22Rv1 (cell line): ENCODE measurements around the gene EIF5AL1.

Source experiments
- ZFX ChIP-seq: fragments of 450-650 bp; IDR thresholded peaks from 2 replicates; pipeline ENCODE4 v1.6.1; 2017; ENCODE audit warnings: antibody characterized with exemption, borderline replicate concordance
- TF ChIP-seq, protein P1 (sequence below): fragments of 450-650 bp; IDR thresholded peaks from 2 replicates; pipeline ENCODE4 v1.5.1; 2017; ENCODE audit warnings: mild to moderate bottlenecking

DNA sequence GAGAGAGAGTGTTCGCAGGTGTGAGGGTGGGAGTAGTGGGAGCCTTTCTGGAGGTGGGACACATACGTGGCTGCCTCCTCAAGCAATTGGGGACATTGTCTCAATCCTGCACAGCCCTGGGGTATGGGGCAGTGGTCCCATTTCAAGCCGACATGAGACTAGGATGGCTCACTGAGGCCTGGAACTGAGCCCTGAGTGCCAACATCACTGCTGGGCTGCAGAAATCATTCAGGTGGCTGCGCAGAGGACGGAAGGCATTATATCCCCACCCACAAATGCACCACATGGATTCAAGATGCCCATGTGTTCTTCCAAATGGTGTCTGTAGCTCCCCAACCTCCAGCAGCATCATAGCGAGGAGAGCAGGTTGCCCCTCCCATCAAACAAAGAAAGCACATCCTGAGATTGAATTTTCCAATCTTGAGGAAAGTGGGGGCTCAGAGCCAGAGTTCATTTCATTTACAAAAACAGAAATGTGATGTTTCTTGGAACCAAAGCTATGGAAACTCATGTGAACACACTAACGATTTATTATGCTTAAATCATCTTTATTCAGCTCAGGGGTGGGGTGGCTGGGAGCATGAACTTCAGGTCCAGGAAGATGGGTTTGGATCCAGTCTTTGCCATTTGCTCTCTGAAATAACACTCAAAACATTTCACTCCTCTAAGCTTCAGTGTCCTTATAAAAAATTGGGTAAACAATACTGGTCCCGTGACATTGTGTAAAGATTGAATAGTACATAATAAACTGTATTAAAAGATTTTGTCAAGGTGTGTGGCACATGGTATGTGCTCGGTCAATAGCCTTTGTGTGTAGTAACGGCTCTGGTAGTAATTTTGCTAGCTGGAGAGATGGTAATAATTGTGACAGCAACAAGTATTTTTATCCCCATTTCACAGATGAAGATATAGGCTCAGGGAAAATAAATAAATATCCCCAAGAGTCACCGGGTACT is 43.3 kb downstream of the EIF5AL1 start:
- TF ChIP-seq, protein P1, sequence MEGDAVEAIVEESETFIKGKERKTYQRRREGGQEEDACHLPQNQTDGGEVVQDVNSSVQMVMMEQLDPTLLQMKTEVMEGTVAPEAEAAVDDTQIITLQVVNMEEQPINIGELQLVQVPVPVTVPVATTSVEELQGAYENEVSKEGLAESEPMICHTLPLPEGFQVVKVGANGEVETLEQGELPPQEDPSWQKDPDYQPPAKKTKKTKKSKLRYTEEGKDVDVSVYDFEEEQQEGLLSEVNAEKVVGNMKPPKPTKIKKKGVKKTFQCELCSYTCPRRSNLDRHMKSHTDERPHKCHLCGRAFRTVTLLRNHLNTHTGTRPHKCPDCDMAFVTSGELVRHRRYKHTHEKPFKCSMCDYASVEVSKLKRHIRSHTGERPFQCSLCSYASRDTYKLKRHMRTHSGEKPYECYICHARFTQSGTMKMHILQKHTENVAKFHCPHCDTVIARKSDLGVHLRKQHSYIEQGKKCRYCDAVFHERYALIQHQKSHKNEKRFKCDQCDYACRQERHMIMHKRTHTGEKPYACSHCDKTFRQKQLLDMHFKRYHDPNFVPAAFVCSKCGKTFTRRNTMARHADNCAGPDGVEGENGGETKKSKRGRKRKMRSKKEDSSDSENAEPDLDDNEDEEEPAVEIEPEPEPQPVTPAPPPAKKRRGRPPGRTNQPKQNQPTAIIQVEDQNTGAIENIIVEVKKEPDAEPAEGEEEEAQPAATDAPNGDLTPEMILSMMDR: no peak
- TF ChIP-seq ZFX: no peak
